Bronchial epithelial cell (primary cell): Measurements from ENCODE around the gene PIP5K1B. TPM values are rescaled to one million over a fixed set of nuclear protein-coding genes. Genes with fewer than 3 reads are reported as not detected.

Experiments
- DNase-seq: peaks from one replicate; pipeline ENCODE4 v3.0.0-alpha.2; 2010; ENCODE audit warnings: low read depth
- FAIRE-seq: peaks from 2 replicates; lab custom pipeline; 2011; peaks lifted over from hg19 to GRCh38; lab: Jason Lieb, UNC
- H3K27me3 ChIP-seq: 2 replicates; pipeline ENCODE4 v1.5.1; 2011; ENCODE audit warnings: low read length; ENCODE audit not compliant: control insufficient read depth, insufficient read depth
- H3K36me3 ChIP-seq: 2 replicates; pipeline ENCODE4 v1.5.1; 2011; ENCODE audit warnings: low read length; ENCODE audit not compliant: control insufficient read depth, insufficient read depth
- H3K4me3 ChIP-seq: 2 replicates; pipeline ENCODE4 v1.5.1; 2011; ENCODE audit warnings: mild to moderate bottlenecking, low read depth, low read length, control low read depth
- total RNA-seq: library from RNA; depleted of rRNA; stranded (reverse); fragments of >200 nt; gene quantifications from 2 replicates; pipeline ENCODE4 v1.2.1, GENCODE V29; 2014
- TF ChIP-seq, protein P1 (sequence below): IDR thresholded peaks from 2 replicates; pipeline ENCODE4 v1.5.1; 2011; ENCODE audit warnings: mild to moderate bottlenecking, moderate library complexity, low read length, control low read depth, inconsistent platforms; ENCODE audit not compliant: insufficient read depth, severe bottlenecking

The PIP5K1B gene
- total RNA-seq, 1 donor from 2014 or later: 2.9 TPM

DNA sequence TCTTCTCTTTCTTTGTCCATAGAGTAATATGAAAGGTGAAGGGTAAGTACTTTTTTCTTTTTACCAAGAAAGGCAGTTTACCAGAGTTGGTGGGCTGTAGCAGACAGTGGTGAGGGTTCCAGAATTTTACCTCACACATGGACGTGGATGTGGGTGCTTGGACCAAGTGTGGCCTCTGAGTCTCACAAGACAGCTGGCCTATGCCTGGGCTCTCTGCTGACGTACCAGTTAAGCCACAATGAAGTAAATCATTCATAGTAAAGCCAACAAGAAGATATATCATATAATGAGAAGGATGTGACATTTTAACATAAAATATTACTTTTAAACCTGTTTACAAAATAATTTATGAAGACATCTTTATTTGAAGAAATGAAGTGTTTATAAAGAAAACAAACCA lies 202.9 kb downstream of the PIP5K1B start:
- Histone ChIP-seq H3K36me3 (no peaks in the 10 kb centered on the region), H3K4me3 (no peak overlapping the region), H3K27me3 (no peaks in the 10 kb centered on the region)
- TF ChIP-seq, protein P1, sequence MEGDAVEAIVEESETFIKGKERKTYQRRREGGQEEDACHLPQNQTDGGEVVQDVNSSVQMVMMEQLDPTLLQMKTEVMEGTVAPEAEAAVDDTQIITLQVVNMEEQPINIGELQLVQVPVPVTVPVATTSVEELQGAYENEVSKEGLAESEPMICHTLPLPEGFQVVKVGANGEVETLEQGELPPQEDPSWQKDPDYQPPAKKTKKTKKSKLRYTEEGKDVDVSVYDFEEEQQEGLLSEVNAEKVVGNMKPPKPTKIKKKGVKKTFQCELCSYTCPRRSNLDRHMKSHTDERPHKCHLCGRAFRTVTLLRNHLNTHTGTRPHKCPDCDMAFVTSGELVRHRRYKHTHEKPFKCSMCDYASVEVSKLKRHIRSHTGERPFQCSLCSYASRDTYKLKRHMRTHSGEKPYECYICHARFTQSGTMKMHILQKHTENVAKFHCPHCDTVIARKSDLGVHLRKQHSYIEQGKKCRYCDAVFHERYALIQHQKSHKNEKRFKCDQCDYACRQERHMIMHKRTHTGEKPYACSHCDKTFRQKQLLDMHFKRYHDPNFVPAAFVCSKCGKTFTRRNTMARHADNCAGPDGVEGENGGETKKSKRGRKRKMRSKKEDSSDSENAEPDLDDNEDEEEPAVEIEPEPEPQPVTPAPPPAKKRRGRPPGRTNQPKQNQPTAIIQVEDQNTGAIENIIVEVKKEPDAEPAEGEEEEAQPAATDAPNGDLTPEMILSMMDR: no peak
- FAIRE-seq (no peak), DNase-seq (no peak)

DNA sequence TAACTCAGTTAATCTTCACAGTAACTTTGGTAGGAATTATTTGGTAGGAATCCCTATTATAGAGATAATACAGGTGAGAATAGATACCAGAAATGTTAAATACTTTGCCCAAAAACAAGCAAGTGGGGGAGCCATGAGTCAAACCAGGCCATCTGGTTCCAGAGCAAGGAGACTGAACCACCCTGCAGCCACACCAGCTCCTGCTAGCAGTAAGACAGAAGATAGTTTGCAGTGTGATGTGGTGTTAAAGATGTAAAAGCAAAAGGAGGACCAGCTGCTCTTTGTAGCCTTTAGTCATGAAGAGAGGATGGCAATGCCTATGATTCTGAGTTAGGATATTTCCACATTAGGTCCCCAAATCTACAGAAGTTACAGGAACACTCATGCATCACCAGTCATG lies 207.5 kb downstream of the PIP5K1B start:
- Histone ChIP-seq H3K27me3 (no peaks in the 10 kb centered on the region), H3K36me3 (no peaks in the 10 kb centered on the region), H3K4me3 (no peak overlapping the region)
- DNase-seq (no peak), FAIRE-seq (no peak)
- TF ChIP-seq, protein P1: no peak

DNA sequence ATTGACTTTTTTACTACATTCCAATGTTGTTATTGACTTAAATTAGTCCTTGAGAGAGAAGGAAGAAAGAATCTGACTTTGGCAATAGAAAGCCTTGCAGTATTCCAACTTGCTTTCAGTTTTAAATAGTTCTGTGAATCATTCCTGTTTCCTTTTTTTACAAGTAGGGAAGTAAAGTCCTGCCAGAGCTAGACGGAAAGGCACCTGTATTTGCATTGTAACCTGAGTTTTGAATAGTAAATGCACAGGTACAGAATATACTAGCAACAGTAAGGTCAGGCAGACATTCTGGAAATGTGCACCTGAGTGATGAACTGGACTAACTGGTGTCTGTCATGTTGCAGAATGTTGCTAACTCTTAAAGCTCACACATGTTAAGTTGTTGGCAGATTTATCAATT lies 208.0 kb downstream of the PIP5K1B start:
- no peak for FAIRE-seq
- Histone ChIP-seq H3K36me3 (no peaks in the 10 kb centered on the region), H3K27me3 (no peaks in the 10 kb centered on the region)

DNA sequence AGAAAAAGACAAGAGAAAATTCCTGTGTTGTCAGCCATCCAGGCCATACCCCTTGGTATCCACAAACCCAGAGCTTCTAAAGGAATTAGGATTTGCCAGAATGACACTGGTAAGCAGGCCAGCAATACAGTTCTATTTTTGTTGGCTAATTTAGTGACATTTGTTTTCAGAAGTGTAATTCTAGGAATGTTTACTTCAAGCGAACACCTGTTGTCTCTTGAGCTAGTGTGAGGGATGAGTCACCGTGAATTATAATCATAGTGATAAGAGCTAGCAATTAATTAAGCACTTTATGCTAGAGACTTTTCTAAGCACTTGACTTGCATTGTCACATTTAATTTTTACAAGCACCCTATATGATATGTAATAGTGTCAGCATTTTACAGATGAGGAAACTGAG lies 209.7 kb downstream of the PIP5K1B start:
- TF ChIP-seq, protein P1: no peak
- Histone ChIP-seq H3K27me3 (no peaks in the 10 kb centered on the region), H3K36me3 (no peaks in the 10 kb centered on the region), H3K4me3 (no peak overlapping the region)
- FAIRE-seq (no peak), DNase-seq (no peak)

More for the DNA sequence above, 208.0 kb downstream of the PIP5K1B start:
- TF ChIP-seq, protein P1: no peak
- DNase-seq: no peak
- H3K4me3 ChIP-seq: no peak overlapping the region

DNA sequence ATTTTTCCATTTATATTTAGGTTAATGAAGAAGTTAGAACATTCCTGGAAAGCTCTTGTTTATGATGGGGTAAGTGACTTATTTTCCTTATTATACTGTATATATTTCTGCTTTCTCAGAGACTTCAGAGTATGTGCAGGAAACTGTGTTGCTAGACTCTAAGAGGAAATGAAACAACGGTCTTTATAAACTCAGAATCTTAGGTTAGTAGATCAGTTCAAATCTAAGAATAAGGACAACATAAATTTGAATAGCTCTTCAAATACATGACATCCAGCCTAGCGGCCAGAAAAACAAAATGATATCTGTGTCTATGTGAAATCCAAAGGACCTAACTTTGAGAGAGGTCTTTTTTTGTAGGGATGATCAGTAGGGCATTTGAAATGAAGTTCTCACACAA lies 214.6 kb downstream of the PIP5K1B start:
- DNase-seq (no peak), FAIRE-seq (no peak)
- no peaks in the 10 kb centered on the region for H3K36me3 ChIP-seq
- no peaks in the 10 kb centered on the region for H3K27me3 ChIP-seq
- no peak overlapping the region for H3K4me3 ChIP-seq
- TF ChIP-seq, protein P1: no peak

DNA sequence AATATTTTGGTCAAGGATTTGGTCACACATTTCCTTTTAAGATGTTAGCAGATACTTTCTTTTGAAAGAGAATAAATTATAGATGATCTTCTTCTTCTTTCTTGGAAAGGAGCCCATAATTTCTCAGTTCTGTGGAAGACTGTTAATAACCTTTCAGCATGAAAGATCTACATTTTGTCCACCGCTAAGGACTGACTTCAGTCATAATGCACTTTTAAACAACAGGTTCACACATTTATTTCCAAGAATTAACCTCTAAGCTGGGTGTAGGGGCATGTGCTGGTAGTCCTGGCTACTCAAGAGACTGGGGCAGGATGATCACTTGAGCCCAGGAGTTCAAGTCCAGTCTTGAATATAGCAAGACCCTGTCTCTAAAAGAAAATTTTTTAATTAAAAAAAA lies 215.9 kb downstream of the PIP5K1B start:
- DNase-seq: no peak
- Histone ChIP-seq H3K36me3 (no peaks in the 10 kb centered on the region), H3K27me3 (no peaks in the 10 kb centered on the region), H3K4me3 (no peak overlapping the region)
- TF ChIP-seq, protein P1: no peak
- no peak for FAIRE-seq
